ENCODE results near the gene AQP12B. TPM values are rescaled to one million over a fixed set of nuclear protein-coding genes. Genes with fewer than 3 reads are reported as not detected.

AQP12B gene
- polyA plus RNA-seq, 1 of the 3 experiments (the other 2 are of a cell fraction): not detected

DNA sequence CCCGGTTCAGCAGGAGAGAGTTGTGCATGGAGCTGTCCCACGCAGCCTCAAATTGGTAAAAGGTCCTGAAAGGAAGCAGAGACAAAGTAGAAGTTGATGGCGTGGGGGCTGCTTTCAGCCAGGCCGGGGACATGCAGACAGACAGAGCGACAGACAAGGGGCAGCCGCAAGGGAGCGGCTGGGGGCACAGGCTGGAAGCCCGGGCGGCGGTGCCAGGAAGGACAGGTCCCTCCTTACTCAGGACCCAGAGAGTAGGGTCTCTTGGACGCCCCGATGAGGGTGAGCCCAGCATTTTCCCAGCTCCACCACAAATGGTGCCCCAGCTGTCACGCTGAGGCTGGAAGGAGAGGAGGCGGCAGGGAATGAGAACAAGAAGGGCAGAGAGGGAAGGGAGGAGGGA lies 44.2 kb upstream of the AQP12B start:
- Histone ChIP-seq H2AFZ (ENCODE audit: low read depth) (no peak overlapping the region), H3K36me3 (replicated peaks in 1 of 2; ENCODE audit: control insufficient read depth in 1 of 2, insufficient read depth in 2 of 2, low read length in 1 of 2) (no peaks in the 10 kb centered on the region), H3K27me3 (ENCODE audit: insufficient read depth) (no peaks in the 10 kb centered on the region), H4K20me1 (ENCODE audit: insufficient read depth) (no peaks in the 10 kb centered on the region), H3K4me2 (no peak overlapping the region), H3K9ac (no peak overlapping the region), H3K4me3 (ENCODE audit: low read depth in 2 of 2, low read length in 1 of 2) (no peak overlapping the region), H3K27ac (ENCODE audit: low read depth in 2 of 2, low read length in 1 of 2) (no peak overlapping the region), H3F3A (replicated peaks; ENCODE audit: insufficient read depth) (no peaks in the 10 kb centered on the region), H3K9me3 (no peaks in the 10 kb centered on the region), H3K9me2 (no peaks in the 10 kb centered on the region), H3K79me2 (ENCODE audit: insufficient read depth) (no peaks in the 10 kb centered on the region), H3K4me1 (ENCODE audit: control insufficient read depth in 1 of 2, insufficient read depth in 2 of 2, low read depth in 1 of 2, low read length in 1 of 2) (peaks cover 0 to 39% of the 10 kb centered on the region in 2 experiments; a peak in 1 of 4 replicates)
- TF ChIP-seq EZH2phosphoT487 (IDR thresholded peaks at IDR 0.05; ENCODE audit: borderline replicate concordance, low read depth) (no peak), RXRA (IDR thresholded peaks at IDR 0.05; ENCODE audit: borderline replicate concordance, low read depth) (no peak), RAD21 (IDR thresholded peaks at IDR 0.05; ENCODE audit: low read length) (no peak), NRF1 (IDR thresholded peaks at IDR 0.05; ENCODE audit: low read depth, low read length) (no peak), RCOR1 (IDR thresholded peaks at IDR 0.05; ENCODE audit: low read length) (no peak), FOXM1 (IDR thresholded peaks at IDR 0.05; ENCODE audit: low read depth) (no peak), CHD2 (IDR thresholded peaks at IDR 0.05; ENCODE audit: low read length, partially characterized antibody) (no peak), POLR2AphosphoS5 (IDR thresholded peaks at IDR 0.05; ENCODE audit: low read depth, low read length) (no peak), FOSL2 (IDR thresholded peaks at IDR 0.05; ENCODE audit: borderline replicate concordance, low read depth) (no peak), SMC3 (IDR thresholded peaks at IDR 0.05; ENCODE audit: low read depth, low read length) (no peak), JUND (IDR thresholded peaks at IDR 0.05) (no peak), EP300 (IDR thresholded peaks at IDR 0.05; ENCODE audit: borderline replicate concordance in 1 of 2, low read depth in 1 of 2, low read length in 1 of 2) (no peak), GATA2 (CRISPR knock-in tag; IDR thresholded peaks at IDR 0.05) (no peak), RFX5 (IDR thresholded peaks at IDR 0.05; ENCODE audit: low read length) (no peak)
- TF ChIP-seq, protein P1, sequence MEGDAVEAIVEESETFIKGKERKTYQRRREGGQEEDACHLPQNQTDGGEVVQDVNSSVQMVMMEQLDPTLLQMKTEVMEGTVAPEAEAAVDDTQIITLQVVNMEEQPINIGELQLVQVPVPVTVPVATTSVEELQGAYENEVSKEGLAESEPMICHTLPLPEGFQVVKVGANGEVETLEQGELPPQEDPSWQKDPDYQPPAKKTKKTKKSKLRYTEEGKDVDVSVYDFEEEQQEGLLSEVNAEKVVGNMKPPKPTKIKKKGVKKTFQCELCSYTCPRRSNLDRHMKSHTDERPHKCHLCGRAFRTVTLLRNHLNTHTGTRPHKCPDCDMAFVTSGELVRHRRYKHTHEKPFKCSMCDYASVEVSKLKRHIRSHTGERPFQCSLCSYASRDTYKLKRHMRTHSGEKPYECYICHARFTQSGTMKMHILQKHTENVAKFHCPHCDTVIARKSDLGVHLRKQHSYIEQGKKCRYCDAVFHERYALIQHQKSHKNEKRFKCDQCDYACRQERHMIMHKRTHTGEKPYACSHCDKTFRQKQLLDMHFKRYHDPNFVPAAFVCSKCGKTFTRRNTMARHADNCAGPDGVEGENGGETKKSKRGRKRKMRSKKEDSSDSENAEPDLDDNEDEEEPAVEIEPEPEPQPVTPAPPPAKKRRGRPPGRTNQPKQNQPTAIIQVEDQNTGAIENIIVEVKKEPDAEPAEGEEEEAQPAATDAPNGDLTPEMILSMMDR (IDR thresholded peaks at IDR 0.05): no peak
- TF ChIP-seq, protein P2, sequence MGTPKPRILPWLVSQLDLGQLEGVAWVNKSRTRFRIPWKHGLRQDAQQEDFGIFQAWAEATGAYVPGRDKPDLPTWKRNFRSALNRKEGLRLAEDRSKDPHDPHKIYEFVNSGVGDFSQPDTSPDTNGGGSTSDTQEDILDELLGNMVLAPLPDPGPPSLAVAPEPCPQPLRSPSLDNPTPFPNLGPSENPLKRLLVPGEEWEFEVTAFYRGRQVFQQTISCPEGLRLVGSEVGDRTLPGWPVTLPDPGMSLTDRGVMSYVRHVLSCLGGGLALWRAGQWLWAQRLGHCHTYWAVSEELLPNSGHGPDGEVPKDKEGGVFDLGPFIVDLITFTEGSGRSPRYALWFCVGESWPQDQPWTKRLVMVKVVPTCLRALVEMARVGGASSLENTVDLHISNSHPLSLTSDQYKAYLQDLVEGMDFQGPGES (IDR thresholded peaks at IDR 0.05; ENCODE audit: low read depth, low read length): no peak
- TF ChIP-seq, protein P3, sequence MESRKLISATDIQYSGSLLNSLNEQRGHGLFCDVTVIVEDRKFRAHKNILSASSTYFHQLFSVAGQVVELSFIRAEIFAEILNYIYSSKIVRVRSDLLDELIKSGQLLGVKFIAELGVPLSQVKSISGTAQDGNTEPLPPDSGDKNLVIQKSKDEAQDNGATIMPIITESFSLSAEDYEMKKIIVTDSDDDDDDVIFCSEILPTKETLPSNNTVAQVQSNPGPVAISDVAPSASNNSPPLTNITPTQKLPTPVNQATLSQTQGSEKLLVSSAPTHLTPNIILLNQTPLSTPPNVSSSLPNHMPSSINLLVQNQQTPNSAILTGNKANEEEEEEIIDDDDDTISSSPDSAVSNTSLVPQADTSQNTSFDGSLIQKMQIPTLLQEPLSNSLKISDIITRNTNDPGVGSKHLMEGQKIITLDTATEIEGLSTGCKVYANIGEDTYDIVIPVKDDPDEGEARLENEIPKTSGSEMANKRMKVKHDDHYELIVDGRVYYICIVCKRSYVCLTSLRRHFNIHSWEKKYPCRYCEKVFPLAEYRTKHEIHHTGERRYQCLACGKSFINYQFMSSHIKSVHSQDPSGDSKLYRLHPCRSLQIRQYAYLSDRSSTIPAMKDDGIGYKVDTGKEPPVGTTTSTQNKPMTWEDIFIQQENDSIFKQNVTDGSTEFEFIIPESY (IDR thresholded peaks at IDR 0.05; ENCODE audit: borderline replicate concordance, low read depth): no peak
- TF ChIP-seq, protein P4, sequence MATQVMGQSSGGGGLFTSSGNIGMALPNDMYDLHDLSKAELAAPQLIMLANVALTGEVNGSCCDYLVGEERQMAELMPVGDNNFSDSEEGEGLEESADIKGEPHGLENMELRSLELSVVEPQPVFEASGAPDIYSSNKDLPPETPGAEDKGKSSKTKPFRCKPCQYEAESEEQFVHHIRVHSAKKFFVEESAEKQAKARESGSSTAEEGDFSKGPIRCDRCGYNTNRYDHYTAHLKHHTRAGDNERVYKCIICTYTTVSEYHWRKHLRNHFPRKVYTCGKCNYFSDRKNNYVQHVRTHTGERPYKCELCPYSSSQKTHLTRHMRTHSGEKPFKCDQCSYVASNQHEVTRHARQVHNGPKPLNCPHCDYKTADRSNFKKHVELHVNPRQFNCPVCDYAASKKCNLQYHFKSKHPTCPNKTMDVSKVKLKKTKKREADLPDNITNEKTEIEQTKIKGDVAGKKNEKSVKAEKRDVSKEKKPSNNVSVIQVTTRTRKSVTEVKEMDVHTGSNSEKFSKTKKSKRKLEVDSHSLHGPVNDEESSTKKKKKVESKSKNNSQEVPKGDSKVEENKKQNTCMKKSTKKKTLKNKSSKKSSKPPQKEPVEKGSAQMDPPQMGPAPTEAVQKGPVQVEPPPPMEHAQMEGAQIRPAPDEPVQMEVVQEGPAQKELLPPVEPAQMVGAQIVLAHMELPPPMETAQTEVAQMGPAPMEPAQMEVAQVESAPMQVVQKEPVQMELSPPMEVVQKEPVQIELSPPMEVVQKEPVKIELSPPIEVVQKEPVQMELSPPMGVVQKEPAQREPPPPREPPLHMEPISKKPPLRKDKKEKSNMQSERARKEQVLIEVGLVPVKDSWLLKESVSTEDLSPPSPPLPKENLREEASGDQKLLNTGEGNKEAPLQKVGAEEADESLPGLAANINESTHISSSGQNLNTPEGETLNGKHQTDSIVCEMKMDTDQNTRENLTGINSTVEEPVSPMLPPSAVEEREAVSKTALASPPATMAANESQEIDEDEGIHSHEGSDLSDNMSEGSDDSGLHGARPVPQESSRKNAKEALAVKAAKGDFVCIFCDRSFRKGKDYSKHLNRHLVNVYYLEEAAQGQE (IDR thresholded peaks at IDR 0.05; ENCODE audit: low read depth, low read length): no peak
- CTCF ChIA-PET: no interaction called here
- DNase-seq: no peak
- POLR2A ChIA-PET: no interaction called here
- 58% methylated on average over 13 of the region's 14 CpGs for WGBS (ENCODE audit: low lambda C conversion rate)

Measured in SK-N-SH (cell line).